PC-3 (cell line): ENCODE data around the gene MRC2. TPM values are rescaled to one million over a fixed set of nuclear protein-coding genes. Genes with fewer than 3 reads are reported as not detected.

Source experiments
- ATAC-seq: fragments of 200-7000 bp; cut with Tn5 transposase; 2 replicates; pipeline ENCODE4 v1.9.1; 2020; ENCODE audit warnings: mild to moderate bottlenecking, moderate library complexity
- BruUV-seq: library from RNA; stranded (reverse); fragments of 400-500 nt; replicated peaks from 2 replicates; lab custom pipeline; 2021; lab: Mats Ljungman, UMichigan
- CTCF ChIA-PET: fragments of 300-600 bp; sonication (Branson Sonifier 250); formaldehyde crosslinking; loops from one replicate; lab custom pipeline; 2022; ENCODE audit warnings: antibody characterized with exemption; lab: Charles Lee
- POLR2A ChIA-PET: fragments of 300-600 bp; sonication (Branson Sonifier 250); formaldehyde crosslinking; loops from one replicate; lab custom pipeline; 2022; ENCODE audit warnings: antibody characterized with exemption; ENCODE audit not compliant: unreplicated experiment; lab: Charles Lee
- DNase-seq: peaks from one replicate; pipeline ENCODE4 v3.0.0-alpha.2; 2015
- H2AFZ ChIP-seq: fragments of 300-600 bp; sonication (generic); 2 replicates; pipeline ENCODE4 v1.6.0; 2016; ENCODE audit warnings: antibody characterized with exemption, low read length
- H3F3A ChIP-seq: fragments of 300-600 bp; sonication (generic); one replicate; pipeline ENCODE4 v1.6.0; 2017; ENCODE audit warnings: antibody characterized with exemption, low read length, control low read depth, mild to moderate bottlenecking; ENCODE audit not compliant: unreplicated experiment
- H3K27ac ChIP-seq: fragments of 300-600 bp; sonication (generic); 2 replicates; pipeline ENCODE4 v1.5.1; 2016; ENCODE audit warnings: mild to moderate bottlenecking, low read length
- H3K27me3 ChIP-seq: fragments of 300-600 bp; sonication (generic); 2 replicates; pipeline ENCODE4 v1.6.1; 2016; ENCODE audit warnings: low read length, mixed read lengths
- H3K36me3 ChIP-seq: fragments of 300-600 bp; sonication (generic); 2 replicates; pipeline ENCODE4 v1.6.1; 2016; ENCODE audit warnings: low read depth, mixed run types, low read length, mixed read lengths
- H3K4me1 ChIP-seq: fragments of 300-600 bp; sonication (generic); 2 replicates; pipeline ENCODE4 v1.5.1; 2016; ENCODE audit warnings: low read length; ENCODE audit not compliant: insufficient read depth
- H3K4me2 ChIP-seq: fragments of 300-600 bp; sonication (generic); 2 replicates; pipeline ENCODE4 v1.6.0; 2016; ENCODE audit warnings: low read length
- H3K4me3 ChIP-seq: fragments of 300-600 bp; sonication (generic); 2 replicates; pipeline ENCODE4 v1.5.1; 2016; ENCODE audit warnings: mild to moderate bottlenecking, low read length, mixed read lengths
- H3K79me2 ChIP-seq: fragments of 300-600 bp; sonication (generic); 2 replicates; pipeline ENCODE4 v1.6.1; 2017; ENCODE audit warnings: low read length, mixed read lengths
- H3K9ac ChIP-seq: fragments of 300-600 bp; sonication (generic); 2 replicates; pipeline ENCODE4 v1.6.0; 2016; ENCODE audit warnings: mild to moderate bottlenecking, low read length
- H3K9me2 ChIP-seq: fragments of 300-600 bp; sonication (generic); replicated peaks from 2 replicates; pipeline ENCODE4 v1.6.1; 2016; ENCODE audit warnings: mixed run types, low read length, mixed read lengths
- H3K9me3 ChIP-seq: fragments of 300-600 bp; sonication (generic); 2 replicates; pipeline ENCODE4 v1.6.1; 2016; ENCODE audit warnings: low read length, mixed read lengths
- H4K20me1 ChIP-seq: fragments of 300-600 bp; sonication (generic); 2 replicates; pipeline ENCODE4 v1.6.1; 2016; ENCODE audit warnings: low read length, mixed read lengths
- CTCF ChIP-seq: fragments of 300-600 bp; sonication (generic); conservative IDR thresholded peaks from 2 replicates; pipeline ENCODE4 v1.5.1; 2017; ENCODE audit warnings: antibody characterized with exemption, low read depth, mild to moderate bottlenecking, low read length
- EZH2 ChIP-seq: fragments of 300-600 bp; sonication (generic); IDR thresholded peaks from one replicate; pipeline ENCODE4 v1.6.1; 2017; ENCODE audit warnings: antibody characterized with exemption, mild to moderate bottlenecking, low read length; ENCODE audit not compliant: unreplicated experiment
- EZH2phosphoT487 ChIP-seq: fragments of 300-600 bp; sonication (generic); IDR thresholded peaks from 2 replicates; pipeline ENCODE4 v1.6.1; 2018; ENCODE audit warnings: mild to moderate bottlenecking, antibody characterized with exemption, low read length, borderline replicate concordance
- intact Hi-C: fragments of 100-400 bp; cut with micrococcal nuclease; formaldehyde crosslinking; loops from 2 replicates; pipeline ENCODE4 v1.9.0; 2023
- total RNA-seq: library from RNA; depleted of rRNA; stranded (reverse); fragments of >200 nt; gene quantifications from 2 replicates; pipeline ENCODE4 v1.2.3, GENCODE V29; 2014

The MRC2 gene
- total RNA-seq, 1 experiment from 2014 or later = 13.5 TPM

DNA sequence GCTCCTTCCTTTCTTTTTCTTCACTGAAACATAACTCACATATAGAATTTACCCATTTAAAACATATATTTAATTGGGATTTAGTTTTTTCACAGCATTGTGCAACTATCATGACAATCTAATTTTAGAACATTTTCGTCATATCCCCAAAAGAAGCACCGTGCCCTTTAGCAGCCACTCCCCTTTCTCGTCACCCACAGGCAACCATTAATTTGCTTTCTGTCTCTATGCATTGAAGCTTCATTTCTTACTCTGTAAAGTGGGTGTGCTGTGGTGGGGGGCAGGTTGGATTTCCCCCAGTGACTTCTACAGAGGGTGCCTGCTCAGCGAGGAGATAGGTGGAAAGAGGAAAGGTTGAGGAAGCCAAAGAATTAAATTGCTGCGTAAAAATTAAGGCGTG lies 35.8 kb downstream of the MRC2 start:
- ChIA-PET POLR2A (no interaction called here), CTCF (no interaction called here)
- H3K79me2 ChIP-seq = no peaks in the 10 kb centered on the region
- intact Hi-C loops = no loop called here
- H3K27me3 ChIP-seq = no peaks in the 10 kb centered on the region
- ATAC-seq = no peak
- H3F3A ChIP-seq = no peaks in the 10 kb centered on the region
- no peaks in the 10 kb centered on the region for H3K4me1 ChIP-seq
- no peak overlapping the region for H3K4me3 ChIP-seq
- no peak overlapping the region for H3K4me2 ChIP-seq
- no peak overlapping the region; the same call in 1 of the 2 replicates for H2AFZ ChIP-seq
- H3K9me3 ChIP-seq = no peaks in the 10 kb centered on the region
- no peaks in the 10 kb centered on the region for H4K20me1 ChIP-seq
- H3K36me3 ChIP-seq = no peaks in the 10 kb centered on the region
- no TSS peak for BruUV-seq
- no peaks in the 10 kb centered on the region for H3K9me2 ChIP-seq
- TF ChIP-seq EZH2phosphoT487 (no peak), CTCF (no peak), EZH2 (no peak)
- no peak overlapping the region for H3K9ac ChIP-seq
- no peak for DNase-seq
- H3K27ac ChIP-seq = no peak overlapping the region

DNA sequence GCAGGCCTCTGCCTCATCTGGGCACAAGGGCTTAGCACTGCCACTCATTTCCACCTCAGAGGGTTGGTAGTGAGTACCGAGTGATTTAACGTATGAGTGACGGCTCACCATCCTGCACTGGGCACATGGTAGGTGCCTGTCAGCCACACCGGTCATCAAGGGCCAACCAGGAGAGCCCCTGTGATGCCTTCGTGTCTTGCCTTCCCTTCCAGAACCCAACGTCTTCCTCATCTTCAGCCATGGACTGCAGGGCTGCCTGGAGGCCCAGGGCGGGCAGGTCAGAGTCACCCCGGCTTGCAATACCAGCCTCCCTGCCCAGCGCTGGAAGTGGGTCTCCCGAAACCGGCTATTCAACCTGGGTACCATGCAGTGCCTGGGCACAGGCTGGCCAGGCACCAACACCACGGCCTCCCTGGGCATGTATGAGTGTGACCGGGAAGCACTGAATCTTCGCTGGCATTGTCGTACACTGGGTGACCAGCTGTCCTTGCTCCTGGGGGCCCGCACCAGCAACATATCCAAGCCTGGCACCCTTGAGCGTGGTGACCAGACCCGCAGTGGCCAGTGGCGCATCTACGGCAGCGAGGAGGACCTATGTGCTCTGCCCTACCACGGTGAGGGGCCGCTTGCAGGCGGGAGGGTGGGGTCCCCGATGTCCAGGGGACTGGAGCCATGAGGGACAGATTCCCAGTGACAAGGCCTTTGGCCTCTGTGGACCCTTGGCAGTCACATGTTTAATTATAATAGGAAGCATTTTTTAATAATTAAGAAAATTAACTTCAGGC lies 37.1 kb downstream of the MRC2 start:
- H4K20me1 ChIP-seq = no peaks in the 10 kb centered on the region
- H3K9me3 ChIP-seq = no peaks in the 10 kb centered on the region
- no peaks in the 10 kb centered on the region for H3K4me1 ChIP-seq
- POLR2A ChIA-PET = no interaction called here
- BruUV-seq = no TSS peak
- H3K9ac ChIP-seq = no peak overlapping the region
- no peaks in the 10 kb centered on the region for H3K9me2 ChIP-seq
- H3K27ac ChIP-seq = no peak overlapping the region
- CTCF ChIA-PET = no interaction called here
- H2AFZ ChIP-seq = no peak overlapping the region
- H3K4me3 ChIP-seq = no peak overlapping the region
- no peaks in the 10 kb centered on the region for H3F3A ChIP-seq
- ATAC-seq = no peak
- no peaks in the 10 kb centered on the region for H3K36me3 ChIP-seq
- H3K27me3 ChIP-seq = no peaks in the 10 kb centered on the region
- no peak overlapping the region for H3K4me2 ChIP-seq
- TF ChIP-seq CTCF (no peak), EZH2phosphoT487 (no peak), EZH2 (no peak)
- intact Hi-C loops = no loop called here
- no peak for DNase-seq
- no peaks in the 10 kb centered on the region for H3K79me2 ChIP-seq

- BruUV-seq = no TSS peak
- Histone ChIP-seq H3K9me3 (no peaks in the 10 kb centered on the region), H3K9ac (no peak overlapping the region), H3F3A (no peaks in the 10 kb centered on the region), H3K79me2 (no peaks in the 10 kb centered on the region), H3K27ac (no peak overlapping the region), H3K4me2 (no peak overlapping the region), H3K9me2 (no peaks in the 10 kb centered on the region), H3K27me3 (no peaks in the 10 kb centered on the region), H3K4me3 (no peak overlapping the region), H3K4me1 (no peaks in the 10 kb centered on the region), H2AFZ (no peak overlapping the region), H4K20me1 (no peaks in the 10 kb centered on the region), H3K36me3 (no peaks in the 10 kb centered on the region)
- DNase-seq = no peak
- ATAC-seq = no peak
- CTCF ChIA-PET = no interaction called here
- POLR2A ChIA-PET = no interaction called here
- intact Hi-C loops = no loop called here
- TF ChIP-seq EZH2phosphoT487 = no peak
- TF ChIP-seq CTCF = no peak
- no peak for TF ChIP-seq EZH2
Observed at GRCh38 chr17:62665599-62665998, 38.1 kb downstream of the MRC2 start.
